Activated CD8-positive, alpha-beta memory T cell treated with anti-CD3 and anti-CD28 coated beads for 4 hours (primary cell): ENCODE measurements around the gene MSANTD7.
"Not testable (repeated sequence)": the region's sequence is repeated elsewhere in the genome, so short reads cannot be mapped to it uniquely, and the experiment has no call there.

Experiments
- DNase-seq, 2 donors: peaks; one replicate each; pipeline ENCODE4 v3.0.0-alpha.2; 2020; ENCODE audit warnings: low read depth in 2 of 2

Gene MSANTD7

DNA sequence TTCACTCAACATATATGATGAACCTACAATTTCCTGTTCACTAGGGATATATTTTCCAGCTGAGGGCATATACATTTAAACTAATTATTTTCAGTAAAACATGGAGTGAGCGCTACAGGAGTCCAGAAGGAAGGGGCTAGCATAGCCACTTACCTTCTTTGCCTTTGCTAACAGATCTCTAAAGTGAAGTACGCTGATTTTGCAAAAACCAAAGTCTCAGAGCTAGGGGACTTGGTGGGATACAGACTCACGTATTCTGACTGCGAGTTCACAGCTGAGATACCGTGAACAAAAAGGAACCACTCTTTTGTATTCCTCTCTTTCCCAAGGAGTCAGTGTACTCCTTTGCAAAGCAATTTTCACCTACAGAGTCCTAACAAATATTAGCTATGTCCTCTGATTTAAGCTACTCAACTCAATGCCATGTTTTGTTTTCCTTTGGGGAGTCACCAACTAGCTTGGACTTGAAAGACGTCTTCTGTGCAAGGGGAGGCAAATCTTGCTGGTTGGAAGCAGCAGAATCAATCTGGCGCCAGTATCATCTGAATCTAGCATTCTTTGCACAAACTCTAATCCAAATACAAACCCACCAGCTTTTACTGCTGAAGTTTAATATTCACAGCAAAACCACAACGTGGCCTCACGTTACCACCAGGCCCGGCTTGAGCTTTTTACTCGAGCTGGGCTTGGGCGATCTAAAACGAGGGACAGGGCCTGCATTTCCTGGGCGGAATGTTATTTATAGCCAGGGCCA is 926 bp upstream of the MSANTD7 start:
- no peak for DNase-seq

DNA sequence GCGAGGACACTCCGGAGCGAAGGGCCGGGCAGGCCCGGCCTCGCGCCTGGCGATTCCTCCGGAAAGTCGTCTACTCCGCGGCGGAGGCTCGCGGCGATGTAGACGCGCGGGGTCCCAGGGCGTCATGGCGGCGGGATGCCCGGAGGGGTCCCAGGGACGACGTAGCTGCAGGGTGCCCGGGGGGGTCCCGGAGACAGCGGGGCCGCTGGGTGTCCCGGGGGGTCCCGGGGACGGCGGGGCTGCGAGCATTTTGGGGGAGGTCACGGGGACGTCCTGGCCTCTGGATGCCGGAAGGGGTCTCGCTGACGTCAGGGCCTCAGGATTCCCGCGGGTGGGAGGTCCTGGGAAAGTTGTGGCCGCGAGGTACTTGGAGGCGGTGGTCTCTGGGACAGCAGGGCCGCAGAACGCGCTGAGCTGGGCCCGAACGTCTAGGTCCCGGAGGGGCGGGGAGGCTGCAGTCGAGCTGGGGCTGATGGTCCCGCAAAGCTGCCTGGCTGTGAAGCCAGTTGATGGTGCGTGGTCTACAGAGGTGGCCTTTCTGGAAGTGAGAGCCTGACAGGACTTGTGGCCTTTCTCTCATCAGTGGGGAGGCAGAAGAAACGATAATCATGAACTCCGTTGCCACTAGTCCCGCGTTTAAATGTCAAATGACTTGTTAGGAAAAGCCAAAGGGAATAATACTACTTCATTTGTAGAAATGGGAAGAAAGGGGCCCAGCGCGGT is 637 bp downstream of the MSANTD7 start:
- DNase-seq, result no peak

DNA sequence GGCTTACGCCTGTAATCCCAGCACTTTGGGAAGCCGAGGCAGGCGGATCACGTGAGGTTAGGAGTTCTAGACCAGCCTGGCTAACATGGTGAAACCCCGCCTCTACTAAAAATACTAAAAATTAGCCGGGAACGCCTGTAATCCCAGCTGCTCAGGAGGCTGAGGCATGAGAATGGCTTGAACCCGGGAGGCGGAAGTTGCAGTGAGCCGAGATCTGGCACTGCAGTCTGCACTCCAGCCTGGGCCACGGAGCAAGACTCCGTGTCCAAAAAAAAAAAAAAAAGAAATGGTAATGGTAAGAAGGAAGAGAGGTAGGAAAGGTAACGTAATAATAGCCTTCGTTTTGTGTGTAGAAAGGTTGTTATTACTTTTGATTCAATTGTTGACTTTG is 1.2 kb downstream of the MSANTD7 start:
- DNase-seq, result no peak

DNA sequence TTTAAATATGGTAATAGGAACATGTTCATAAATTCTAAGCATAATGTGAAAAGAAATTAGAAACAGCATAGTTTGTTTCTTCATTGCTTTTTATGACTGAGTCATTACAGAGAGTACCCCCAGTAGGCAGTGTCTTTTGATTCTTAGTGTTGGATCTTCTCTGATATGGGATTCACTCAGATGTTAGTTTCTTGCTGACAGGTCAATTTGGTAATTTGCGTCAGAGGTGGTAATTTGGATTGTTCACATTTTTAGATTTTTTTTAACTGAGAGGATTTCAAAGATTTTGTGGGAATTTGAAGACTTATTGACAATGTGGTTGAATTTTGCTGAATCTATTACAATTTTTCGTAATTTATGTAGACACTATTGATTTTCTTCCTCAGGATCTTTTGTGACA is 2.1 kb downstream of the MSANTD7 start:
- DNase-seq, result no peak

DNA sequence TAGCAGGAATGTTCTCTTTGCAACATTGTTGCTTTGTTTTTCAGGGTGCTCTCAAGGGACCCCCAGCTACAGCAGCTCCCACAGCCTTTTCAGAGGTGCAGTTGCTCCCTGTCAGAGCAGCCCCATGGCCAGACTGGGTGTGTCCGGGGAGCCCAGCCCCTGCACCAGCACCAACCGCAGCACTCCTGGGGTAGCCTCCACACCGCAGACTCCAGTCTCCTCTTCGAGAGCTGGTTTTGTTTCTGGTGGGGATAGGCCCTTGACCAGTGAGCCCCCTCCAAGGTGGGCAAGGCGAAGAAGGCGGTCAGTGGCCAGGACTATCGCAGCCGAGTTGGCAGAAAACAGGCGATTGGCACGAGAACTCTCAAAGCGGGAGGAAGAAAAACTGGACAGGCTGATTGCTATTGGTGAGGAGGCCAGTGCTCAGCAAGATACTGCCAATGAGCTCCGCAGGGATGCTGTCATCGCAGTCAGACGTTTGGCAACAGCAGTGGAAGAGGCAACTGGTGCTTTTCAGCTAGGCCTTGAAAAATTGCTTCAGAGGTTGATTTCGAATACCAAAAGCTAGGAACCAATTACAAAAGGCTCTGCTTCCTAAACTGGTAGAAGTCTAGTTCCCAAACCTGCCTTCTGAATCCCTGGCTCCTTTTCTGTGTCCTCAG is 5.4 kb downstream of the MSANTD7 start:
- no peak for DNase-seq

DNA sequence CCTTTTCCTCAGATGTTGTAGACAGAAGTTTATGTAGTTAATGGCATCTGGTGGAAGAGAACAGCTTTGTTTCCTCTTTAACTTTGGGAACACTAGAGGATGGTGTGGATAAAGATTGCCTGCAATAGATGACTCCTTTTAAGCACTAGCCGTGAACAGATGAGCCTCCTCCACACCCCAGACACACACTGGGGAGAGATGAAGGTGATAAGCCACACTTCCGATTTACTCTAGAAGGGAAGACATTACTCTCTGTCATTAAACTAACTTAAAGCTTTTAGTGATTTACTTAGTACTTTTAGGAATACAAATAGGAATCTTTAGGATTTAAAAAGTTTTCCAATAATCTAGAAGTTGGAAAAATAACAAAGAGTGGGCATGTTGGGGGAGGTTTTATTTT is 6.8 kb downstream of the MSANTD7 start:
- DNase-seq, result no peak

DNA sequence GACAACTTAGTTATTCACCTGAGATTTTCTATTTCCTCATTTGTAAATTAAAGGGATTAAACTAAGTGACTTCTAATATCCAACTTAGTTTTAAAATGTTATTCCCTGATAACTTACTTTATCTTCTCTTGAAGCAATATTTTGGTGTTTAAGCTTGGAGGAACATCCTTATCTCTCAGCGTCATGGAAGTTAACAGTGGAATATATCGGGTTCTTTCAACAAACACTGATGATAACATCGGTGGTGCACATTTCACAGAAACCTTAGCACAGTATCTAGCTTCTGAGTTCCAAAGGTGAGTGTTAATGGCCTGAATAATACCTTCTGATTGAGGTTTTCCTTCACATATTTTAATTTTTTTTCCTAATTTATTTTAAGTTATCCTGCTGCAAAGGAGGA is 14.1 kb downstream of the MSANTD7 start:
- no peak for DNase-seq

DNA sequence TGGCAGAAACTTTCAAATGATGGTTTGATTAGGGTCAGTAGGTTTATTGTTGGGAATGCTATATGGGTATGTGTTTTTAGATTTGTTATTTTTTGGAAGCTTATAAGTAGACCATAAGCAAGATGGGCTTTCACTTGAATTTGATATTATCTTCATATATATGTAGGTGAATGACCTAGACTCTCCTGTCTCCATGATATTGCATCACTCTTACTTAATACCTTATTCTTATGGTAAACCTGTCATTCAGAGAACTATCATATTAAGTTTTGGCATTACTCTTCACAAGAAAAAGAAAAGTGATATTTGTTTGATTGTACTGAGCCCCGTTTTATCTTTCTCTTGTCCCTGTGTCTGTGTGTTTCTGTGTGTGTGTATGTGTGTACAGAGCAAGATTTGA is 17.3 kb downstream of the MSANTD7 start:
- no peak for DNase-seq

DNA sequence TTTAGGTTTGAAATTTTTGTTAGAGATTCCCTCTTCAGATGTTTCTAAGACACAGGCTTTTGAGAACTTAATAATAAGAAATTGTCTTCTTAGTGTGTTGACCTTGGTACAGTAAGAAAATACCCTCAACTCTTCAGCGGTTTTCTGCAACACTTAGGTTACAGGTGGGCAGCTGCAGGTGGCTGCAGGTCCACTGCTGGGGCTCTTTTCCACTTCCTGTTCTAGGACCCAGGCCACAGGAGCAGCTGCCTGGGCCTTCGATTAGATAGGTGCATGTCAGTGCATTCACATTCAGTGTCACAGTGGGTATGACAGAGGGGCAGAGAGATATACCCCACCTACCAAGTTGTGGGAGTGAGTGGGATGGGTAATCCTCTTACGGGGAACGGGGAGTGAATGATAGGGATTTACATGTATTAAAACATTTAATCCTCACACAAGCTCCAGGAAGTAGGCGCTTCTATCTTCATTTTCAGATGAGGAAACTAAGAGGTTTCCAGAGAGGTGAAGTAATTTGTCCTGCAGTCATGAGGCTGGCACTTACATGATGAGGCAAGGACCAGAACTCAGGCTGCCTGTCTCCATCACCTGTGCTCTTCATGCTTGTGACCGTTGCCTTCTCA is 20.3 kb downstream of the MSANTD7 start:
- DNase-seq, result no peak

DNA sequence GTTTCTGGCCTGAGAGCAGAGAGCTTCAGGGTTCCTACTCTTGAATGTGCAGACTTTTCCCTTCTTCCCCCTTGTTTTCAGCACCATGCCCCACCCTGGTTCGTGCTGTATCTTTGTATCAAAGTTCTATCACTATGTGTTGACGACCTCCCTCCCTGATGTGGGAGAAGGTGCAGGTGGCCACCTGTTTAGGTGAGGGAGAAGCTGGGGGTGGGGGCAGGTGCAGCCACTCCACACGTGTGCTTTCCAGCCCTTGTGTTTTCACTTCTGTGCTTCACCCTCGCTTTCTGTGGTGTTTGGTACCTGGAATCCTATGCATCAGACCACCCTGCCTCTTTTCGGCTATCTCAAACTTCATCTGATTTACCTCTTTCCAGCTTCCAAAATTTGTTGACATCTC is 20.9 kb downstream of the MSANTD7 start:
- no peak for DNase-seq

DNA sequence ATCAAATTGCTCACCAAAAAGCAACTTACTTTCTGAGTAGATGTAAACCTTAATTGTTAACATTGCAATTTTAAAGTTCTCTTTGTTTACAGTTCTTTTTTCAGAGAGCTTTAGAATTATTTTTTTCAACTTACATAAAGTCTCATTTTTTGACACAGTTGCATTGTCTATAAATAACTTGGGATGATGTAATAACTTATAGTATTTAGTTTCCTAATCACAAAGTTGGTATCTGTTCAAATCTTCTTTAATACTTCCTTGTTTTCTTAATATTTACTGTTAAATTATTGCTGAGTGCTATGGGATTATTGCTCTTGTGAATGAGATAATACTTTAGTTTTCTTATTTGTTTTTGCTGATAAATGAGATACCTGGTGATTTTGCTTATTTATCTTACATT is 21.7 kb downstream of the MSANTD7 start:
- no peak for DNase-seq

DNA sequence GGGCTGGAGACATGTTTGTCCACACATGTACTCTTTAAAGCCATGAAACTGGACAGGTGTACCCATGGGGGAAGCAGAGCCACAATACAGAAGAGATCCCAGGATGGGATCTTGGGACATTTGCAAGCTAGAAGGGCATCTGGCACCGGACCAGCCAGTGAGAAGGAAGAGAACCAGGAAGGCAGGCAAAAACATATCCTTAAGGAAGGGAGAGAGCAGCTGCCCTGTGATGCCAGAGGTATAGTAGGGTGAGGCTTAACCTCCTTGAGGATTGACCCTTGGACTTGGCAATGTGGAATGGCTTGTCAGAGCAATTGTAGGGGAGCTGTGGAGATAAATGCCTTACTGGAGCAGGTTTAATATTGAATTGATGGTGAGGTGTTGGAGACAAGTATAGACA is 22.7 kb downstream of the MSANTD7 start:
- no peak for DNase-seq

DNA sequence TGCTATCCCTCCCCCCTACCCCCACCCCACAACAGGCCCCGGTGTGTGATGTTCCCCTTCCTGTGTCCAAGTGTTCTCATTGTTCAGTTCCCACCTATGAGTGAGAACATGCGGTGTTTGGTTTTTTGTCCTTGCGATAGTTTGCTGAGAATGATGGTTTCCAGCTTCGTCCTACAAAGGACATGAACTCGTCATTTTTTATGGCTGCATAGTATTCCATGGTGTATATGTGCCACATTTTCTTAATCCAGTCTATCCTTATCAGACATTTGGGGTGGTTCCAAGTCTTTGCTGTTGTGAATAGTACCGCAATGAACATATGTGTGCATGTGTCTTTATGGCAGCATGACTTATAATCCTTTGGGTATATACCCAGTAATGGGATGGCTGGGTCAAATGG is 26.4 kb downstream of the MSANTD7 start:
- not testable (repeated sequence) for DNase-seq

DNA sequence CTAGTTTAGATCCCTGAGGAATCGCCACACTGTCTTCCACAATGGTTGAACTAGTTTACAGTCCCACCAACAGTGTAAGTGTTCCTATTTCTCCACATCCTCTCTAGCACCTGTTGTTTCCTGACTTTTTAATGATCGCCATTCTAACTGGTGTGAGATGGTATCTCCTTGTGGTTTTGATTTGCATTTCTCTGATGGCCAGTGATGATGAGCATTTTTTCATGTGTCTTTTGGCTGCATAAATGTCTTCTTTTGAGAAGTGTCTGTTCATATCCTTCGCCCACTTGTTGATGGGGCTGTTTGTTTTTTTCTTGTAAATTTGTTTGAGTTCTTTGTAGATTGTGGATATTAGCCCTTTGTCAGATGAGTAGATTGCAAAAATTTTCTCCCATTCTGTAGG is 26.8 kb downstream of the MSANTD7 start:
- not testable (repeated sequence) for DNase-seq

DNA sequence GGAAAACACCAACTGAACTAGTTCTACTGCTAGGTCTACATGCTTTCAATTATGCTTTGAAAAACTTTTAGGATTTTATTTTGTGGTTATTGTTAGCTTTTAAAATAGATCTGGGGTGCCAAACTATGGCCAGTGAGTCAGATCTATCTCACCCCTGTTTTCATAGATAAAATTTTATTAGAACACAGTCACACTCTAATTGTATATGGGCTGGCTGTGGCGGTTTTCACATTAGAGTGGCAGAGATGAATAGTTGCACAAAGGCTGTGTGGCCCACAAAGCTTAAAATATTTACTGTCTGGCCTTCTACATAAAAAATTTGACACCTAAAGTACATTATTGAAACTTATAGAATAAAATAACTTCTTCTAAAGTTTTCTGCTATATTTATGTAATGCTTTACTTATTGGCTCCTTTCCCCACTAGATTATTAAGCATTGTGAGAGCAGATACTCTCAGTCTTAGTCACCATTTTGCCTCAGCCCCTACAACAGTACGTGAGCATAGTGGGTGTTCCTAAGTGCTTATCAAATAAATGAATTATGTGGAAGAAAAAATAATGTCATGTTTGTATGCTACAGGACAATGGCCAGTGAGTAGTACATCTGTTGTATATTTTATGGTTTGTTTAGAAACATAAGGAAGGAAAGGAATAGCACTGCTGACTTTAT is 35.1 kb downstream of the MSANTD7 start:
- DNase-seq, result no peak

DNA sequence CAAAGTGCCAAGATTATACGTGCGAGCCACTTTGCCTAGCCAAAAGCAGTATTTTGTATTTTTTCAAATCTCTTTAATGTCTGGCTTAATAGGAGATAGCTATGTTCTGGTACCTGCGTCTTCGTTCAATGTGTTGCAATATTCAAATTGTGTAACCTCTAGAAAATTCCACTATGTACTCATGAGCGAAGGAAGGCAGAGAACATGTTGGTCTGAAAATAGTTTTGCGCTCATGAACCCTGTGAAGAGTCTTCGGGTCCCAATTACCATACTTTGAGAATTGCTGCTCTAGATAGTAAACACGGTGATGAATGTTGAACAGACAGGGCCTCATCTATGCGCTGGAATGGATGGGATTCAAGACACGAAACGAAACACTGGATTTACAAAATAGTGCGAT is 37.8 kb downstream of the MSANTD7 start:
- DNase-seq, result no peak

DNA sequence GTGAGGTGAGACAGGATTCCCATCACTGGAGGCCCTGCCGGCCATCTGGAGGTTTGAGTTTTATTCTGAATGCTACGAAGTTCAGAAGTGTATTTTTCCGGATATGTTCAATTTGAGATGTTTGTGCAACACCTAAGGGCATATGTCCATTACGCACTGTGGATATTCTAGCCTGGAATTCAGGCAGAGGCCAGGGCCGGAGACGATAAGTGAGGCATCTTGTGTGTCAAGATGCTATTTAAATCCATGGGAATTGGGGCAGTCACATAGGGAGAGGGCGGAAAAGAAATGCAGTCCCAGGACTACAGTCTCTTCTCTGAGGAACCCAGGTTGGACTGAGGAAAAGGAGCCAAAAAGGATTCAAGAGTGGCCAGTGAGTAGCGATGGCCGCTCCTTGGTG is 38.7 kb downstream of the MSANTD7 start:
- no peak for DNase-seq

DNA sequence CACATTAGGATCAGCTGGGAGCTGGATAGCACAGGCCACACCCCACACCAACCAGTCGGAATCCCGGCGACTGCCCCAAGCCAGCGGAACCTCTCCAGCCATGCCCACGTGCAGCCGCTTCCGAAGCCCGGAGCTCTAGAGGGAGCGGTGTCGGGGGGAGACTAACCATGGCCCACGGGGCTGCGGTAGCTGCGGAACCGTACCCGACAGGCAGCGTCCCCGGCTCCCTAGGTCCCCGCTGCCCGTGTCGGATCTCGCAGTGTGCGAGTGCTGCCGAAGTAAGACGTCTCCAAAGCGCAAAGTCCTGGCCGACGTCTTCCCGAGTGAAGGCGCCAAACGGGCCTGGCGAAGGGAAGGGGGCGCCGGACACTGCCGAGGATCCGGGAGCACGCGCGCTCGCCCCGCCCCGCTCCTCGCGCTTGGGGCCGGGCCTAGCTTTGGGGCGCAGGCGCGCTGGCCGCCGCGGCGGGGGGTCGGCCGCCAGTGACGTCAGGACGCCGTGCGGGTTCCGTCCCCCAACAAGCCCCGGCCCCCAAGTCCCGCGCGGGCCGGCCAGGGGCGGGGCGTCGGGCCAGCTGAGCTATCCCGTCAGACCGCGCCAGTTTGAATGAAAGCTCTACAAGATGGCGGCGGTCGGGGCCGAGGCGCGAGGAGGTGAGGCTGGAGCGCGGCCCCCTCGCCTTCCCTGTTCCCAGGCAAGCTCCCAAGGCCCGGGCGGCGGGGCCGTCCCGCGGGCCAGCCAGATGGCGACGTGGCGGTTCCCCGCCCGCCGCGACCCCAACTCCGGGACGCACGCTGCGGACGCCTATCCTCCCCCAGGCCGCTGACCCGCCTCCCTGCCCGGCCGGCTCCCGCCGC is 40.4 kb downstream of the MSANTD7 start, which contains the start of gene SUV39H2:
Gene SUV39H2, plus strand, starts transcription at position 601 of the 858 bp plus-strand sequence. Its CDS starts 23 bp downstream, at position 624.
- peak; percentile 85 to 87 for DNase-seq

DNA sequence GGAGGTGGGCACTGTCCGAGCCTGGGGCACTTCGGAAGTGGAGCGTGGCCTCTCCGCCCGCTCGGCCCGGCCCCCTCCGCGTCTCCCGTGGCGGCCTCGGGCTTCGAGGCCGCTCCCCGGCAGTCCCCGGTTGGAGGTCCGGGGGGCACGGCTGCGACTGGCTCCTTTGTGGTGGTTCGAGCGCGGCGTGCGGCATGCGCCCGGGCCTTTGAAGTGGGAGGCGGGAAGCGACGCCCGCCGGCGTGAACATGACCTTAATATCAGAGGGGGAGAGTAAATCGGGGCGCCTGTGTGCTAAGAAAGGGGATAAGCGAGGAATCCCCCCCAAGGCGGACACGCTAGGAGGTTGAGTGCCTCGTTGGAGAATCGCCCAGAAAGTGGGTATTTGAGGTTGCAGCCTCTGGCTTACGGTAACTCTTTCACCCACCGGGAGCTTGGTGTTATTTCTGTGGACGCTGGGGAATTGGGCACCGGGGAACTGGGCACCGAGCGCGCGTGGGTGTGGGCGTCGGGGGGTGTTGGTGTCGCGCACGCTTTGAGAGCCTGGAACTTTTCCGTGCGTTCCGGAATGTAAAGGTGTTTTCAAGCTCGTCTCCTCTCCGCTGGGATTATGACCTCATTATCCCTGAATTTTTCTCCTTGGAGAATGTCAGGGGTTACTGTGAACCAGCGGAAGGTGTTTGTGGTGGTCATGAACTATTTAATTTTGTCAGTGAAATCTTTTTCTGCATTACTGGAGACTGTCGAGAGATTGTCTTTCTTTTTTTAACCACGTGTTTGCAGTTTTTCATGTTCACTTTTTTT is 41.2 kb downstream of the MSANTD7 start:
- peak; percentile 5 to 19 for DNase-seq

DNA sequence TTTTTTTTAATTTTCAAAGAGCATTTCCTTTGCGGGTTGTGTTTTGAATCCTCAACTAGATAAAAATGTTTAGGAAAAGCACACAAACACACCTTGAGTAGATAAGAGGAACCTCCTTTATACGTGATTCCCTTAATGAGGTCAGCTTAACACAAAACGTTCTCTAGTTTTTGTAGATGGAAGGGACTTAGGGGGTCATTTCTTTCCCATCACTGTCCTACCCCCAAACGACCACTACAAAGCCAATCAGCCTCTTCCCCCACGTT is 41.8 kb downstream of the MSANTD7 start:
- DNase-seq, result no peak
